HG03060 (cell line): ENCODE results near the gene LINS1.

Experiments used
- ATAC-seq: cut with Tn5 transposase; IDR thresholded peaks from one replicate; pipeline ENCODE4 v1.9.1; 2021; ENCODE audit warnings: low read depth, moderate number of reproducible peaks; ENCODE audit not compliant: unreplicated experiment

Gene LINS1

GRCh38 chr15:100602064-100602822 lies at the start of gene LINS1, which contains the start of gene ASB7:
LINS1 (minus strand) TSS chr15:100602184; CDS start chr15:100580842, 21,342 bp downstream.
ASB7 (plus strand) TSS chr15:100602589; CDS start chr15:100612217, 9,628 bp downstream.
- ATAC-seq: peak; percentile 90

GRCh38 chr15:100651253-100651652 lies 49.3 kb upstream of the LINS1 start:
- ATAC-seq: no peak

GRCh38 chr15:100650685-100651084 lies 48.7 kb upstream of the LINS1 start:
- no peak for ATAC-seq

- no peak for ATAC-seq
These were observed 47.0 kb upstream of the LINS1 start for GRCh38 chr15:100648951-100649350.

GRCh38 chr15:100645671-100646070 lies 43.7 kb upstream of the LINS1 start:
- no peak for ATAC-seq

- ATAC-seq: no peak
These were observed 41.0 kb upstream of the LINS1 start for GRCh38 chr15:100642950-100643338.

- no peak for ATAC-seq
These were observed 40.4 kb upstream of the LINS1 start for GRCh38 chr15:100642213-100642949.

GRCh38 chr15:100638177-100638730 lies 36.3 kb upstream of the LINS1 start:
- ATAC-seq: no peak

- no peak for ATAC-seq
These were observed 33.6 kb upstream of the LINS1 start for GRCh38 chr15:100635406-100636071.

GRCh38 chr15:100633763-100634075 lies 31.7 kb upstream of the LINS1 start:
- ATAC-seq: no peak

- no peak for ATAC-seq
These were observed 29.8 kb upstream of the LINS1 start for GRCh38 chr15:100631831-100632230.

- no peak for ATAC-seq
These were observed 26.8 kb upstream of the LINS1 start for GRCh38 chr15:100628746-100629145.

GRCh38 chr15:100627789-100628395 lies 25.9 kb upstream of the LINS1 start:
- ATAC-seq: peak; percentile 63

- ATAC-seq: no peak
These were observed 21.3 kb upstream of the LINS1 start for GRCh38 chr15:100623301-100623700.

- no peak for ATAC-seq
These were observed 14.7 kb upstream of the LINS1 start for GRCh38 chr15:100616700-100617099.

- no peak for ATAC-seq
These were observed 13.8 kb upstream of the LINS1 start for GRCh38 chr15:100615801-100616200.

- ATAC-seq: no peak
These were observed 12.9 kb upstream of the LINS1 start for GRCh38 chr15:100614918-100615317.

- ATAC-seq: no peak
These were observed 12.4 kb upstream of the LINS1 start for GRCh38 chr15:100614336-100614735.

GRCh38 chr15:100613208-100613607 lies 11.2 kb upstream of the LINS1 start:
- no peak for ATAC-seq

GRCh38 chr15:100612539-100612938 lies 10.6 kb upstream of the LINS1 start:
- ATAC-seq: no peak
